ENCODE data around the gene C19orf33.
A peak's percentile ranks its signal among the peaks of the same experiment; 100 is the strongest.

C19orf33 gene

GRCh38 chr19:38308926-38309614 lies 5.0 kb downstream of the C19orf33 start:
- H3K36me3 ChIP-seq (replicated peaks), result peaks cover 35% of the 10 kb centered on the region
- in situ Hi-C loops (cut with HindIII; ENCODE audit: low pct_ligation_motif_present, low sequenced_read_pairs), result no loop called here

GRCh38 chr19:38309615-38310278 lies 5.7 kb downstream of the C19orf33 start:
- in situ Hi-C loops (cut with HindIII; ENCODE audit: low pct_ligation_motif_present, low sequenced_read_pairs), result no loop called here
- no peak for DNase-seq
- peaks cover 29% of the 10 kb centered on the region for H3K36me3 ChIP-seq (replicated peaks)
- TF ChIP-seq CTCF (IDR thresholded peaks at IDR 0.05; ENCODE audit: low read depth, low read length, missing control alignments), result no peak
- H3K27me3 ChIP-seq (replicated peaks), result no peaks in the 10 kb centered on the region
- no peak overlapping the region for H3K4me3 ChIP-seq (ENCODE audit: low read depth, low read length)
- H3K27ac ChIP-seq, result no peak overlapping the region

More at GRCh38 chr19:38308926-38309614, 5.0 kb downstream of the C19orf33 start:
- no peak for DNase-seq
- no peak for TF ChIP-seq CTCF (IDR thresholded peaks at IDR 0.05; ENCODE audit: low read depth, low read length, missing control alignments)
- no peak overlapping the region for H3K4me3 ChIP-seq (ENCODE audit: low read depth, low read length)
- no peak overlapping the region for H3K27ac ChIP-seq
- no peaks in the 10 kb centered on the region for H3K27me3 ChIP-seq (replicated peaks)

- H3K4me3 ChIP-seq (ENCODE audit: low read depth, low read length), result no peak overlapping the region
- no peak for DNase-seq
- no peaks in the 10 kb centered on the region for H3K27me3 ChIP-seq (replicated peaks)
- no peak for TF ChIP-seq CTCF (IDR thresholded peaks at IDR 0.05; ENCODE audit: low read depth, low read length, missing control alignments)
- in situ Hi-C loops (cut with HindIII; ENCODE audit: low pct_ligation_motif_present, low sequenced_read_pairs), result no loop called here
- peaks cover 24% of the 10 kb centered on the region for H3K36me3 ChIP-seq (replicated peaks)
- no peak overlapping the region for H3K27ac ChIP-seq
Observed at GRCh38 chr19:38310279-38310670, 6.2 kb downstream of the C19orf33 start.

GRCh38 chr19:38310986-38311385 lies 6.9 kb downstream of the C19orf33 start:
- no peaks in the 10 kb centered on the region for H3K27me3 ChIP-seq (replicated peaks)
- no peak for TF ChIP-seq CTCF (IDR thresholded peaks at IDR 0.05; ENCODE audit: low read depth, low read length, missing control alignments)
- peaks cover 21% of the 10 kb centered on the region for H3K36me3 ChIP-seq (replicated peaks)
- H3K4me3 ChIP-seq (ENCODE audit: low read depth, low read length), result no peak overlapping the region
- no peak for DNase-seq
- in situ Hi-C loops (cut with HindIII; ENCODE audit: low pct_ligation_motif_present, low sequenced_read_pairs), result no loop called here
- H3K27ac ChIP-seq, result no peak overlapping the region

GRCh38 chr19:38315657-38316476 lies 11.8 kb downstream of the C19orf33 start, which contains the start of gene YIF1B:
Gene YIF1B, minus strand, starts transcription at chr19:38315947. Its CDS starts 30 bp downstream, at chr19:38315917.
- H3K27ac ChIP-seq, result peak within 1 kb of the TSS; percentile 63
- TF ChIP-seq CTCF (IDR thresholded peaks at IDR 0.05; ENCODE audit: low read depth, low read length, missing control alignments), result no peak

More at GRCh38 chr19:38315657-38316476, 11.8 kb downstream of the C19orf33 start, which contains the start of gene YIF1B:
- Histone ChIP-seq H3K27me3 (replicated peaks) (no peaks in the 10 kb centered on the region), H3K4me3 (ENCODE audit: low read depth, low read length) (peak within 1 kb of the TSS; percentile 79), H3K36me3 (replicated peaks) (no peaks in the 10 kb centered on the region)
- in situ Hi-C loops (cut with HindIII; ENCODE audit: low pct_ligation_motif_present, low sequenced_read_pairs), result loop anchor here (5.0 kb wide), 1 partner anchor 84 kb away; no protein-coding TSS in a partner anchor
- peak; percentile 97 for DNase-seq
